Measurements from ENCODE around the gene POMGNT2.
"Not testable (repeated sequence)": the region's sequence is repeated elsewhere in the genome, so short reads cannot be mapped to it uniquely, and the experiment has no call there.

Gene POMGNT2

DNA sequence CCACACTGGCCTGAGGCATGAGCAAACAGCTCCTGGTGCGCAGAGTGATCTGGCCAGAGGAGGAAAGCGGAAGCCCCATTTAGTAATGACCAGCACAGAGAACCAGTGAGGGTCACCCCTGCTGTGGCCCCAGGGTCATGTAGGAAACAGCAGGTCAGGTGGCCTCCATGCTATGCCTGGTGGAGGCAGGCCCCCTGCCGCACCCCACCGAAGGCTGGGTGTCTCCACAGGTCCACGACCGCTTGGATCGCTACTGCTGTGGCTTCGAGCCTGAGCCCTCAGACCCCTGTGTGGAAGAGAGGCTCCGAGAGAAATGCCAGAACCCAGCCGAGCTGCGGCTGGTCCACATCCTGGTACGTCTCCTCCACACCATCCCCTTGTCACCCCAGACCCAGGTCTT is 52.6 kb downstream of the POMGNT2 start:
- no peak overlapping the region for H3K4me3 ChIP-seq (ENCODE audit: low read length)
- no peak for DNase-seq (ENCODE audit: low read depth)
- TF ChIP-seq CTCF (IDR thresholded peaks at IDR 0.05; ENCODE audit: insufficient read depth, low read depth, low read length, missing control alignments): no peak

GRCh38 chr3:43048470-43048869 is 57.4 kb downstream of the POMGNT2 start:
- no peak for DNase-seq (ENCODE audit: low read depth)
- H3K4me3 ChIP-seq (ENCODE audit: low read length): no peak overlapping the region

GRCh38 chr3:43046583-43046982 is 59.3 kb downstream of the POMGNT2 start:
- H3K4me3 ChIP-seq (ENCODE audit: low read length): no peak overlapping the region
- TF ChIP-seq CTCF (IDR thresholded peaks at IDR 0.05; ENCODE audit: insufficient read depth, low read depth, low read length, missing control alignments): no peak
- no peak for DNase-seq (ENCODE audit: low read depth)

More at GRCh38 chr3:43048470-43048869, 57.4 kb downstream of the POMGNT2 start:
- no peak for TF ChIP-seq CTCF (IDR thresholded peaks at IDR 0.05; ENCODE audit: insufficient read depth, low read depth, low read length, missing control alignments)

- not testable (repeated sequence) for H3K4me3 ChIP-seq (ENCODE audit: low read length); DNase-seq (ENCODE audit: low read depth)
Measured at GRCh38 chr3:43045079-43045478, 60.8 kb downstream of the POMGNT2 start.

- no peak overlapping the region for H3K4me3 ChIP-seq (ENCODE audit: low read length)
- no peak for DNase-seq (ENCODE audit: low read depth)
- TF ChIP-seq CTCF (IDR thresholded peaks at IDR 0.05; ENCODE audit: insufficient read depth, low read depth, low read length, missing control alignments): no peak
Measured at GRCh38 chr3:43043793-43044192, 62.1 kb downstream of the POMGNT2 start.

DNA sequence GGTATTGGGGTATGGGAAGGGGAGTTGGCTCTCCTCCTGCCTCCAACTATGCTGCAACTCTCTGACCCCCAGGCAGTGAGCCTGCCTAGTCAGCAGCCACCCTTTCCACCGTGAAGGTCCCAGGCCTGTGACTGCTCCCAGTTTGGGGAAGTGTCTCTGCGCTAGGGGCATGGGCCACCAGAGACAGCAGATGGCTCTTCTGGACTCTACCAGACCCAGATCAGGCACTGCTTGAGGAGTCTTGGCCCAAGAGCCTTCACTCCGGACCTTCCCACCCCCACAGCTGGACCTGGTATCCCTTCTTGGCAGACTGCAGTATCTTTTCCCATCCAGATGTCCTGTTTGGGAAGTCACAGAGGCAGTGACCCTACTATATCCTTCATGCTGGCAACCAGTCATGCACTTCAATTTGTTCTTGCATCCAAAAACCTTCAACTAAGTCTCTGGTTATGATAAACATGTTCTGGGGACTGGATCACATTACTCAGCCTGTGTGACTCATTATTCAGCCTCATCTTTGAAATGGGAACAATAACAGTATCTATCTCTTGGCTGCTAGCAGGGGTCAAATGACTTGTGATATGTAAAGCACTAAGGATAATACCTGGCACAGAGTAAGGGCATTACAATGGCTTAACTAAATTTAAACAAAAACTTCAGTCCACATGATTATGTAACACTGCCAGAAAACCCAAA is 62.7 kb downstream of the POMGNT2 start:
- DNase-seq (ENCODE audit: low read depth): no peak
- no peak for TF ChIP-seq CTCF (IDR thresholded peaks at IDR 0.05; ENCODE audit: insufficient read depth, low read depth, low read length, missing control alignments)

GRCh38 chr3:43041517-43041916 is 64.4 kb downstream of the POMGNT2 start:
- no peak overlapping the region for H3K4me3 ChIP-seq (ENCODE audit: low read length)
- no peak for DNase-seq (ENCODE audit: low read depth)
- TF ChIP-seq CTCF (IDR thresholded peaks at IDR 0.05; ENCODE audit: insufficient read depth, low read depth, low read length, missing control alignments): no peak

More for the DNA sequence above, 62.7 kb downstream of the POMGNT2 start:
- H3K4me3 ChIP-seq (ENCODE audit: low read length): no peak overlapping the region

All from epithelial cell of esophagus (primary cell).